T47D (cell line): ENCODE results near the gene DTX1.

Source experiments
- DNase-seq, 2 experiments: peaks; one replicate each; pipeline versions ENCODE4 v3.0.0 to v3.0.0-alpha.2; 2011 to 2012; ENCODE audit warnings: low read depth in 1 of 2, low spot score in 1 of 2
- JUND ChIP-seq: IDR thresholded peaks from 2 replicates; pipeline ENCODE4 v1.6.1; 2012; ENCODE audit warnings: low read depth
- in situ Hi-C: cut with HindIII; loops from 2 replicates; pipeline ENCODE4 v1.10.0; 2016; ENCODE audit warnings: low sequenced_read_pairs, low pct_unique_long_range_greater_than_20kb

Gene DTX1

DNA sequence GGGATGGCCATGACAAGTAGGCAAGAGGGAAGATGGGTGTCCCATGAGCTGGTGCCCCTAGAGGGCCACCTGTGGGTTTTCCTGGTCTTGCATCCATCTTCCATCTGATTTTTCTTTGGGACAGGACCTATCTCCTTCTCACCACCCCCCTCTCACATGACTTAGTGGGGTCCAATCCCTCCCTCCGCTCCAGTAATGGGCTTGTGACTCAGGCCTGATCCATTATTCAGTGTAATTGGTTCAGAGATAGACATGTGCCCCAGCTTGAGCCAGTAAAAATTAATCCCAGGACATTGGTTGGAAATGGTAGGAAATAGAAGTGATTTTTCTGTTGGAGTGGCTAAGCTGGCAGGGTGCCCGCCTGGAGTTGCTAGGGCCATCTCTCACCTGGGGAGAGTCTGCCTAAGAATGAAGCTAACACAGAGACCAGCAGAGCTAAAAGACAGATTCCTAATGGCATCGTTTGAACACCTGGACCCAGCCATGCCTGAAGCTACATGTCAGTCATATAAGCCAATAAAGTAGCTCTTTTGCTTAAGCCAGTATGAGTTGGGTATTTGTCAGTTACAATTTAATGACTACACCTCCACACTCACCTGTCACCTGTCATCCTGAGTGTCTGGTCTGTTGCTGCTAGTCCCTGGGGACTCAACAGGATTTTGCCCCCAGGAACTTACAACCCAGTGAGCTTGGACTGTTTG lies 64.3 kb downstream of the DTX1 start:
- TF ChIP-seq JUND = no peak
- in situ Hi-C loops = no loop called here
- DNase-seq = no peak

DNA sequence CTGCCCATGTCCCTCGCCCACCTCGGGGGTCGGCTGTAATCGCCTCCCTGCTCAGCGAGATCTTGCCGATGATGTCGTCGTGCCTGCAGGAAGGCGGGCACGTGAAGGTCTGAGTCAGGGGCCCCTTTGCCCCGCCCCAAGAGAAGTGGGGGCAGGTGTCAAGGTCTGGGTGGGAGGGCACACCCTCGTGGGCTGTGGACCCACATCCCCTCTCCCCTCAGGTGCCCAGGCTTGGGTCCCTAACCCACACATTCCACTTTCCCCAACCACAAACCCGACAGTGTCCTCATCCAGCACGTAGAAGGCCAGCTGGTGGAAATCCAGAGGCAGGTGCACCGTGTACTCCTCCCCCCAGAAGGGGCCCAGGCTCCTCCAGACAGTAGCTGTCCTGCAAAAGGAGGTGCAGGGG lies 71.3 kb downstream of the DTX1 start:
- in situ Hi-C loops = no loop called here
- no peak for TF ChIP-seq JUND
- no peak for DNase-seq

- no peak for TF ChIP-seq JUND
- no peak for DNase-seq
- in situ Hi-C loops = no loop called here
These were observed 72.5 kb downstream of the DTX1 start for GRCh38 chr12:113128802-113129663.

GRCh38 chr12:113129664-113130456 lies 73.3 kb downstream of the DTX1 start:
- no peak for DNase-seq
- TF ChIP-seq JUND = no peak
- in situ Hi-C loops = no loop called here

GRCh38 chr12:113130457-113131135 lies 74.1 kb downstream of the DTX1 start:
- in situ Hi-C loops = no loop called here
- no peak for DNase-seq
- no peak for TF ChIP-seq JUND

DNA sequence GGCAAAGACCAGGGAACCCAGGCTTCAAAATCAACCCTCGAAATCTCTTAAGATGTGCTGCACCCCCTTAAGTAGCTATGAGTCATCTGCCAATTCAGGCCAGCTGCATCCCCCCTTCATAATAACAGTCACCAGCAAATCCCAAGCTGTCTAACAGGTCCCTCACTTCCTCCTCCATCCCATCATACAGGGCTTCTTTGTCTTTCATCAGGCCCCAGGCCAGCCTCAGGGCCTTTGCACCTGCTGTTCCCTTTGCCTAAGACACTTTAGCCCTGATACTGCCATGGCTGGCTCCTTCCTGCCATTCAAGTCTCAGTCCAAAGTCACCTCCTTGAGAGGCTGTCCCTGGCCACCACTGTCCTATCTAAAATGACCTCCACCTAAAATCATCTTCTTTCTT lies 75.0 kb downstream of the DTX1 start:
- DNase-seq = no peak
- in situ Hi-C loops = no loop called here
- TF ChIP-seq JUND = no peak

DNA sequence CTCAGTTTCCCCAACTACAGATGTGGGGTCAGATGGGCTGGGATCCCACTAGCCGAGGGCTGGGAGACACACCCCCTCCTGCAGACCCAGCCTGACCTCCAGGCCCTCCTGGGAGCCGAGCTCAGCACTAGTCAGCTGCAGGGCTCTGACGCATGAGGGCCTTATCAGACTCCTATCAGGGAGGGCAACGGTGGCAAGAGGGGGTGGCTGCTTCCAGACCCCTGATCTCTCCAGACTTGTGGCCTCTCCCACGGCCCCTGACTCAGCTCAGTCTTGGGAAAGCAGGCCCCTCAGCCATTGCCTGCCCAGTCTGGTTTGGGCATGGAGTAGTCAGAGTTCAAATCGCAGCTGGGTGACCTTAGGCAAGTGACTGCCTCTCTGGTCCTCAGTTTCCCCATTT lies 76.5 kb downstream of the DTX1 start:
- no peak for DNase-seq
- in situ Hi-C loops = no loop called here
- no peak for TF ChIP-seq JUND

GRCh38 chr12:113133666-113134065 lies 77.1 kb downstream of the DTX1 start:
- no peak for DNase-seq
- TF ChIP-seq JUND = no peak
- in situ Hi-C loops = no loop called here

DNA sequence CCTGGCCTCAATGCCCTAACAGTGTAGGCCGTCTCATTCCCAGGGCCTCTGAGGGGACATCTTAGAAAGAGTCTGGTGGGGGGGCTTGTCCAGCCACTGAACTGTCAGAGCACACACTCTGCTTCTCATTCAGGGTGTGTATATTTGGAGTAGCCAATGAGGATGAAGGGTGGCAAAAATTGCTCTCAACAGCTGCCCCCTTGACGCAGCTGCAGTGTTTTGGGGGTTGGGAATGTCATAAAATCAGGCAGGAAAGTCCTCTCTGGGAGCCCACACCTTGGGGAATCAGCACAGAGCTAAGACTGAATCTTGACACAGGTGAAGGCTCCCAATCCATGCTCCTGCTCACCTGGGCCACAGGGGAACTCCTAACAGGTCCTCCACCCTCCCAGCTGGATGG lies 77.5 kb downstream of the DTX1 start:
- no peak for TF ChIP-seq JUND
- in situ Hi-C loops = no loop called here

DNA sequence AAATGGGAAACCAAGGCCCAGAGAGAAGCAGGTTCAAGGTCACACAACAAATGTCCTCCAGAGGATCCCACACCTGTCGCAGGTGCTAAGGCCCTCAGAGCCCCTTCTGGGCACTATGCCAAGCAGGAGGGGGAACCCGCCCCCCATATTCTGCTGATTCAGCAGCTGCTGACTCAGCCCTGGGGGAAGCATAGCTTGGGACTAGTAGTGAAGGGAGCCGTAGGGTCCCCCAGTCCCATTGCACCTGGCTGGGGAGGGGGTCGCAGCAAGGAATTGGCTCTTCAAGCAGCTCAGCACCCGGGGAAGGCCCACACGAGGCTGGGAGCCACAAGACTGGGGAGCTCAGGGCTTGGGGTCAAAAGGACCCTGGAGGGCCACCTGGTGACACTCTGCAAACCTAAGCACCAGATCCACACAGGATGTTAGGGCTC lies 78.0 kb downstream of the DTX1 start:
- no peak for DNase-seq
- TF ChIP-seq JUND = no peak
- in situ Hi-C loops = no loop called here

More for the DNA sequence above, 77.5 kb downstream of the DTX1 start:
- no peak for DNase-seq

DNA sequence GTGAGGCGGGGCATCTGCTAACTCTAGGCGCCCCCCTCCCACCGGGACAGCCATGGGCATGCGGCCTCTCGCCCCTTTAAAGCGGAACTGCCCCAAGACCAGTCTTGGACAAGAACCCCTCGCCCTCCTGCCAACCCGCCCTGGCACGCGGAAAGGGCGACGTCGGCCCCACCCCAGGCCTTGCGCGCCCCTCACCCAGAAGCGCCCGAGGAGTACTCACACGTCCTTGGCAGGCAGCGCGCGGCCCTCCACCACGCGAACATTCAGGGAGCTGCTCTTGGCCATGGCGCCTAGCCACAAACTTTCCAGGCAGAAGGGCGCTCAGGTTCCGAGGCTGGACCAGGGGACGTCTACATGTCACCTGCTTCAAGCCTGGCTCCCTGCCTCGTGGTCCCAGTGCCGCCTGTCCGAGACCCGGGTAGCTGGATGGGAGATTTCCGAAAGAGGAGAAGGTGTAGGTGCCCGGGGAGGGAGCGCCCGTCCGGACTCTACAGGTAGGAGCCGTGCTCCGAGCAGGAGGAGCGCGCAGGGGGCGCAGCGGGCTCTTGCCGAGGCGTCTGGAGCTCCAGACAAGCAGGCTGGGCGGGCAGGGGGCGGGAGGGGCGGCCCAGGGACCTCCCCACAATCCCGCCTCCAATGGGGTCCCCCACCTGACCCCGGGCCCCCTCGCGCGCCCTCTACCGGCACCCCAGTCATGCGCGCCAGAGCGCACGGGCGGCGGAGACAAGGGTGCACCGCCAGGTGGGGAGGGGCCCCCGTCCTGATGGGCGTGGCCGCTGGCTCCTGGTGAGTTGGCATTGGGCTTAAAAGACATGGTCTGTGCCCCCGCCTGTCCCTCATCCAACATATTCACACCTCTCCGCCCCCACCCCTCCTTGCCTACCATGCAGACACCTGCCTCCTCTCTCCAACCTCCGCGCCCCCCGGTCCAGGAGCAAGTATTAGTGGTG lies 78.9 kb downstream of the DTX1 start, which contains the start of gene RASAL1:
Gene RASAL1, minus strand, starts transcription at position 584 of the 950 bp plus-strand sequence. Its CDS starts 299 bp downstream, at position 285.
- in situ Hi-C loops = no loop called here
- peak; percentile 93 for DNase-seq
- TF ChIP-seq JUND = no peak
